HG03039 (cell line): ENCODE results near the gene FAM114A2.

Experiments
- ATAC-seq: cut with Tn5 transposase; IDR thresholded peaks from one replicate; pipeline ENCODE4 v1.9.1; 2021; ENCODE audit warnings: mild to moderate bottlenecking, moderate library complexity; ENCODE audit not compliant: unreplicated experiment

Gene FAM114A2

DNA sequence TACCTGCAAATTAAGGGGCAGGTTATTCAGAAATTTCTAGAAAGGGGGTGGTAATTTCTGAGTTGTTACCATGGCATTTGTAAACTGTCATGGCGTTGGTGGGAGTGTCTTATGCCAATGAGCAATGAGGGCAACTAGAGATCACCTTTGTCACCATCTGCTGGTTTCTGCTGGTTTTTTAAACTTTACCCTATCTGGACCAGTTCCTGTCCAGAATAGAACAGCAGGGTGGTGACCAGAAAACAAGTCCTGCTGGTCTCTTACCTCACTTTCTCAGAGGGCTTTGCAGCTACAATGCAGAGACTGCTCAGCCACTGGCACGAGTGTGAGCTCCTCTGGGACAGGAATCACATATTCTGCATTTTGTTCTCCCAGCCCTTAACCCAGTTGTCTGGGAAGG lies 51.4 kb downstream of the FAM114A2 start:
- ATAC-seq: no peak

DNA sequence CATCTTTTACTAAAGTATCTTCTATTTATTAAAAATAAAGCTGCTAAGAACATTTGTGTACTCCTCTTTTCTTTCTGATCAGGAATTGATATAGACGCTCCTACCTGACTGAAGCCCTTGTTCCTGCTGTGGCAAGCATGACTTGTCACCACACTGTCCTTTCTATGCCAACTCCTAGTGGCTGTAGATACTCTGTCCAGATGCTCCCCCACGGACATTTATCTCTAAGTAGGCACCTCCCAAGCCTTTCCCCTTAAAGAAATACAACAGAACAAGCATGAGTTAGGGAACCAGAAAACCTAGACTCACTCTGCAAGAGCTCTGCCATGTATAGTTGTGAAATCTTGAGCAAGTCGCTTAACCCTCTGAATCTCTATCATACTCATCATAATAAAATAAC lies 53.2 kb downstream of the FAM114A2 start:
- ATAC-seq: no peak

DNA sequence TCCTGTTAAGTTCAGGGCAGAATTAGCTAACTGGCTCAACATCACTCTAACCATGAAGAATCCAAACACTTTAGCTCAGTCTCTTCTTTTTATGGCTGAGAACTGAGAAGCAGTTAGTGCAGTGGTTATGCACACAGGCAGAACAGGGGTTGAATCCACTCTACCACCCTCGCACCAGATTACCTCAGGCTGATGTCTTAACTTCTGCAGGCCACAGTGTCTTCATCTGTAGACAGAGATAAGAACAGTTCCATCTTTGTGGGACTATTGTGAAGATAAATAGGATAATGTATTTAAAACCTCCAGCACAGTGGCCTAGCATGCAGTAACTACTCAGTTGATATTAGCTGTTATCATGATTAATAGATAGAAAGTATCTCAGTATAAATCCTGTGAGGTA lies 54.8 kb downstream of the FAM114A2 start:
- no peak for ATAC-seq

- ATAC-seq: no peak
Observed at GRCh38 chr5:153981905-153982605, 56.7 kb downstream of the FAM114A2 start.

DNA sequence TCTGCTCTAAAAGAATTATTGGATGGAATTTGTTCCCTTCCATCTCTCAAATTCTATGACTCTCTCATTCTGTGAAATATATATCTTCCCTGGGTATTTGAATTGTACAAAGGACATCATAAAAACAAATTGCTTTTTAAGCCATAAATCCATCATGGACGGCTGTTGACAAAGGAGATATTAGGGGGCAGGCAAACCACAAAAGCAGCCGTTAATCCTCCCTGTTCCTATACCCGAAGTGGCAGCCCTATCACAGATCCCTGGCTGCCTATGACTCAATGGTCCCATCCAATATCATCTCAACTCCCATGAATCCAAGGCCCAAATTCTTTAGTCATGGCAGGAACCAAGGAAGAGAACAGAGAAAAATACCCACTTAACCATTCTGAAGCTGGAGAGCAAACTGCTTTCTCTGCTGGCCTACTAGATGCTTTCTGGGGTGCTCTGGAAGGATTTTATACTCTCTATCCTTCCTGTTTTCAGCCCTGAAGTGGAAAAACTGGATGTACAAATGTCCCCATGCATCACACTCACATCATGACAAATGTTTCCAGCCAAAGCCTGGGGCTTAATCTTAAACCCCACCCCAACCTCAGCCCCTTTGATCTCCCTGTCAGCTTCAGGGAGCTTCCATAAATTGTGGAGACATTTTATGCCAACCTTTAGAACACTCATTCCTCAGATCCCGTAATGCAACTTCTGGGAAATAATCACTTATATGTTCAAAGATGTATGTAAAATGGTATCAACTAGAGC lies 59.5 kb downstream of the FAM114A2 start:
- ATAC-seq: no peak

- ATAC-seq: peak; percentile 18
Observed at GRCh38 chr5:153974813-153975163, 63.9 kb downstream of the FAM114A2 start.

GRCh38 chr5:153974131-153974812 lies 64.4 kb downstream of the FAM114A2 start:
- peak; percentile 46 for ATAC-seq

- no peak for ATAC-seq
Observed at GRCh38 chr5:153972240-153972639, 66.5 kb downstream of the FAM114A2 start.

DNA sequence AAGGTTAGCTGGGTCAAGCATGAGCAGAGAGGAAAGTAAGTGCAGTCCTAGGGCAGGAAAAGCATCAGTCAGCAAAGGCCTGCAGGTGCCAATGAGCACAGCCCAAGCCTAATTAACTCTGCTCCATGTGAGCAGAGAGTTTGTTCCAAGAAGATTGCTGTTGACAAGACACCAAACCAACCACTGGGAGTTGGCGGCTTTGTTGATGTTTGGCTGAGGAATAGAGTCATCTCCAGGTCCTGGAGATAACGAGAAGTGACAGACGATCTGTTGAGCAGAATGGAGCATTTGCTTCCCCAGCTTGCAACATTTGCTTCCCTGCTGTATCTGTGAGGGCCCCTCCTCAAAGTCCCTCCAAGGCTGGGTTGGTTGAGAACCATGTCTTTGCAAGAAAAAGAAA lies 68.2 kb downstream of the FAM114A2 start:
- ATAC-seq: no peak

DNA sequence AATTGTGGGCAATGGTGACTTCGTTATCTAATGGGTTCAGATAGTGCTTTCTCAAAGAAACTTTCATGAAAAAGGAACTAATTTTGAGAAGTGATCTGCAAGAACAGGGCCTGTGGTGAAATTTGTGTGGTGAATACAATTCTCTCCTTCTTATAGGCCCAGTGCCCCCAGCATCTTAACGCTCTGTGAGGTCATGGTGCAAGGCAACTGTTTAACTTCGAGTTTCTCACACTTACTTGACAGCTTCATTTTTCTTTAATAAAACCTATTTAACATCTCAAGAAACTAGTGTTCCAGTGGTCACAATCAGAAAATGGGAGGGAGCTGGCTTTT lies 69.2 kb downstream of the FAM114A2 start:
- no peak for ATAC-seq

DNA sequence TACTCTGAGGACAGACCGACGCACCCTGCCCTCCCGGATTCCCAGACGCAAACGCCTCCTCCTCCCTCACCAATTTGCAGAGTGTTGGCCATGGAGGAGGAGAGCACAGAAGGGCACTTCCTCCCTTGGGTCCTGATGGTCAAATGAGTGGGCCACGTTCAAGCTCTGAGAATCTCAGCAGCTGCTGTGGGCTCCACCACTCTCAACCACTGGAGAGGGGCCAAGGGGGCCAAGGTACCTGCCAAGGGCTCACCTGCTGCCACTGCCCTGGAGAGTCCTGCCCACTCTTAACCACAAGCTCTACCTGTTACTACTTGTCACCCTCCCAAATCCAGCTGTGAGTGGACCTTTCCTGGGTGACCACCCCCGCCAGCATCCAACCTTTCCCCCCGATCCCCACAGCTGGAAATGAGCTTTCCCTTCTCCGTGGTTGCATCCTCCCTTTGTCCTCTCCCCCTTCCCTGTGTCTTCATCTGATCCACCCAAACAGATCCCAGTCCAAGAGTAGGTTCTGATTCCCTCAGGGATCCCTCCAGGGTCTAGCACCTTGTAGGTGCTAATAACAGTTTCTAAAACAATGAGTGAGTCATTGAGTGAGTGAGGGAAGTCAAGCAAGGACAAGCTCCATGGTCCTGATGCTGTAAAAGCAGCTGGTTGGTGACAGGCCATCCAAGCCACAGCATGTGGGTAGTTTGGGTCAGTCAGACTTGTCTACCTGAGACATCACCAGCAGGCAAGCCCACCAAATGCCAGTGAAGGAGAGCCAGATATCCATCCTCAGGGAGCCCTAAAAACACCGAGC lies 69.7 kb downstream of the FAM114A2 start:
- ATAC-seq: no peak

DNA sequence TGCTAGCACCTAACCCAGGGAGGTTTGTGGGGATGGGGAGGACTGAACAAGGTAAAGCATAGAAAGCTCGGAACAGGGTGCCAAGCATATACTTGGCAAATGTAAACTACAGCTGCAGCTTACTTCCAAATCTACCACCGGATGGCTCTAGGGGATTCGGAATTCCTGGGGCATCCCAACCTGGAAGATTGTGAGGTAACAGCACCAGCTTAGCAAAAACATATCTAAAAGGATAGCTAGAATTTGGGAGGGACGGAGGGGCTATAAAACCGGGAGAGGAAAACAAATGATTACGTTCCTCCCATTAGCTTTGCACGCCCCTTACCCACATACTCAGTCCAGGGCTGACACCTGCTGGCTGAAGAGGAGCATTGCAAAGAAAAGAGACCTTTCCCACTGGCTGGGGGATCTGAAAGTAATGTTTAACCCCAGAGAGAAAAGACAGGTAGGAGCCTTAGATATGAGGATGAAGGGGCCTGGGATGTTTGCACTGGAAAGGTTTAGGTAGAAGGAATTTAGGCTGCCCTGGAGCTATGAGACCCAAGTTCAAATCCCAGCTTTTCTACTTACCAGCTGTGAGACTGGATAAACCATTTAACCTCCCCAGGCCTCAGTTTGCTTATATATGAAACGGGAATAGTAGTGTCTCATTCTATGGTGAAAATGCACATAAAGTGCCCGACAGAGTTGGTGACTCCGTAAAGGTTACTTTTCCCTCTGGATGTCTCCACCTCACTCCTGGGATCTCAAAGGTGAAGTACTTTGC lies 73.6 kb downstream of the FAM114A2 start:
- ATAC-seq: no peak

- ATAC-seq: no peak
Observed at GRCh38 chr5:153964191-153964879, 74.4 kb downstream of the FAM114A2 start.

- no peak for ATAC-seq
Observed at GRCh38 chr5:153960269-153961215, 78.2 kb downstream of the FAM114A2 start.

GRCh38 chr5:153959134-153959957 lies 79.4 kb downstream of the FAM114A2 start:
- ATAC-seq: no peak

DNA sequence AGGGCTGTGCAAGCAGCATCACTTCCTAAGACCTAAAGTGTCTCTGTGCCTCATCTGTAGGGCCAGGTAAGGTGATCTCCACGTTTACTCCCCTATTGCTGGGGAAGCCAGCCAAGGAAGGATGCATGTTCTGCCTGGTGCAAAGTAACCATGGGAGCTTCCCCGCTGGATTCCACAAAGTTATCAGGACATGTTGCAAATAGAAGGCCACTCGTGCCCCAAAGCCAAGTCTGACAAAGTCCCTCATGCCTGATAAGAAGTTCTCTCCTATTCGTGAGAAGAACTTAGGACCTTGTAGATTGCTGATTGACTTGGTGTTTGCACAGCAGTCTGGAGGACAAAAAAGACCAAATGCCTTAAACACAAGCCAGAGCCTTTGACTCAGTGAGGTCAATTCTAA lies 81.5 kb downstream of the FAM114A2 start:
- no peak for ATAC-seq

GRCh38 chr5:153953411-153953810 lies 85.3 kb downstream of the FAM114A2 start:
- ATAC-seq: no peak

DNA sequence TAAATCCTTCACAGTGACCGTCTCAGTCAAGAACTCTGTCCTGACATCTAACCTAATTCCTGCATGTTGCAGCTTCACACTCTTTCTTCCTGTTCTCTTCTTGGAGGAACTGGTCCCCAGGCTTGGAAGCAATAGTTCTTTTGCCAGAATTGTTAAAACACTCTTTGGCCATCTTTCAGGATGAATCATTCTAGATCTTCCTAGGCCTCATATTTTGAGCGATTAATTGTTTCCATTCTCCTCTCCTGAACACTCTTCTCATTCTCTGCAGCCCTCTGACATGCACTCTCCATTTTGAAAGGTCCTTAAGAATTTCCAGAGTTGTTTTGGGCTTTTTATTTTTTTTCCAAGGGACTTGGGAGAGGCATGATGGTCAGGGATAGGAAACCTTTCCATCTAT lies 85.8 kb downstream of the FAM114A2 start:
- no peak for ATAC-seq
